Activated CD4-positive, alpha-beta T cell treated with anti-CD3 and anti-CD28 coated beads, Interleukin-2, amount 50 U/mL, for 16 hours (primary cell): ENCODE data around the gene CACNA1H.

Experiments
- DNase-seq: peaks from one replicate; pipeline ENCODE4 v3.0.0-alpha.2; 2020

Gene CACNA1H

GRCh38 chr16:1159325-1159972 lies 6.5 kb downstream of the CACNA1H start:
- no peak for DNase-seq

- no peak for DNase-seq
These were observed 7.3 kb downstream of the CACNA1H start for GRCh38 chr16:1159973-1160772.

GRCh38 chr16:1160773-1161348 lies 8.0 kb downstream of the CACNA1H start:
- DNase-seq = no peak

GRCh38 chr16:1162701-1163566 lies 10.0 kb downstream of the CACNA1H start:
- no peak for DNase-seq

- DNase-seq = no peak
These were observed 10.7 kb downstream of the CACNA1H start for GRCh38 chr16:1163567-1164055.

GRCh38 chr16:1164382-1164781 lies 11.5 kb downstream of the CACNA1H start:
- no peak for DNase-seq

GRCh38 chr16:1164975-1165374 lies 12.1 kb downstream of the CACNA1H start:
- DNase-seq = no peak

GRCh38 chr16:1165511-1165910 lies 12.6 kb downstream of the CACNA1H start:
- no peak for DNase-seq

- no peak for DNase-seq
These were observed 14.6 kb downstream of the CACNA1H start for GRCh38 chr16:1167276-1168107.

- no peak for DNase-seq
These were observed 15.9 kb downstream of the CACNA1H start for GRCh38 chr16:1168837-1169236.

GRCh38 chr16:1169285-1170075 lies 16.6 kb downstream of the CACNA1H start:
- DNase-seq = no peak

GRCh38 chr16:1170076-1170418 lies 17.1 kb downstream of the CACNA1H start:
- DNase-seq = no peak

- DNase-seq = no peak
These were observed 18.1 kb downstream of the CACNA1H start for GRCh38 chr16:1171001-1171400.

- no peak for DNase-seq
These were observed 19.0 kb downstream of the CACNA1H start for GRCh38 chr16:1171854-1172428.

- no peak for DNase-seq
These were observed 19.7 kb downstream of the CACNA1H start for GRCh38 chr16:1172651-1173050.

- no peak for DNase-seq
These were observed 21.0 kb downstream of the CACNA1H start for GRCh38 chr16:1173788-1174451.

- no peak for DNase-seq
These were observed 21.8 kb downstream of the CACNA1H start for GRCh38 chr16:1174477-1175357.

GRCh38 chr16:1175566-1176279 lies 22.8 kb downstream of the CACNA1H start:
- no peak for DNase-seq
